Measurements from ENCODE around the gene CCR8. TPM values are rescaled to one million over a fixed set of nuclear protein-coding genes. Genes with fewer than 3 reads are reported as not detected.

Gene CCR8
- total RNA-seq, 1 donor: 2.2 TPM

- H3K27me3 ChIP-seq (ENCODE audit: insufficient read depth, low read length): no peaks in the 10 kb centered on the region
- H3K9me3 ChIP-seq (ENCODE audit: low read depth, low read length): no peaks in the 10 kb centered on the region
- no peaks in the 10 kb centered on the region for H3K4me1 ChIP-seq (ENCODE audit: insufficient read depth, low read length)
- H3K4me3 ChIP-seq (ENCODE audit: low read length): no peak overlapping the region
Observed at GRCh38 chr3:39327053-39327745, 2.3 kb upstream of the CCR8 start.

GRCh38 chr3:39327746-39328349 is 1.7 kb upstream of the CCR8 start:
- no peaks in the 10 kb centered on the region for H3K4me1 ChIP-seq (ENCODE audit: insufficient read depth, low read length)

GRCh38 chr3:39330824-39331223 is 1.3 kb downstream of the CCR8 start:
- H3K9me3 ChIP-seq (ENCODE audit: low read depth, low read length): no peaks in the 10 kb centered on the region
- H3K4me1 ChIP-seq (ENCODE audit: insufficient read depth, low read length): no peaks in the 10 kb centered on the region
- no peaks in the 10 kb centered on the region for H3K27me3 ChIP-seq (ENCODE audit: insufficient read depth, low read length)
- no peak overlapping the region for H3K4me3 ChIP-seq (ENCODE audit: low read length)

More at GRCh38 chr3:39327746-39328349, 1.7 kb upstream of the CCR8 start:
- H3K4me3 ChIP-seq (ENCODE audit: low read length): no peak overlapping the region
- no peaks in the 10 kb centered on the region for H3K27me3 ChIP-seq (ENCODE audit: insufficient read depth, low read length)
- H3K9me3 ChIP-seq (ENCODE audit: low read depth, low read length): no peaks in the 10 kb centered on the region

GRCh38 chr3:39332525-39332924 is 3.0 kb downstream of the CCR8 start:
- H3K9me3 ChIP-seq (ENCODE audit: low read depth, low read length): no peaks in the 10 kb centered on the region
- no peaks in the 10 kb centered on the region for H3K27me3 ChIP-seq (ENCODE audit: insufficient read depth, low read length)
- H3K4me1 ChIP-seq (ENCODE audit: insufficient read depth, low read length): no peaks in the 10 kb centered on the region
- no peak overlapping the region for H3K4me3 ChIP-seq (ENCODE audit: low read length)

GRCh38 chr3:39333607-39334006 is 4.1 kb downstream of the CCR8 start:
- no peaks in the 10 kb centered on the region for H3K27me3 ChIP-seq (ENCODE audit: insufficient read depth, low read length)
- no peaks in the 10 kb centered on the region for H3K9me3 ChIP-seq (ENCODE audit: low read depth, low read length)
- no peaks in the 10 kb centered on the region for H3K4me1 ChIP-seq (ENCODE audit: insufficient read depth, low read length)
- no peak overlapping the region for H3K4me3 ChIP-seq (ENCODE audit: low read length)

GRCh38 chr3:39334205-39334604 is 4.7 kb downstream of the CCR8 start:
- no peak overlapping the region for H3K4me3 ChIP-seq (ENCODE audit: low read length)

GRCh38 chr3:39338201-39338600 is 8.7 kb downstream of the CCR8 start:
- Histone ChIP-seq H3K9me3 (ENCODE audit: low read depth, low read length) (no peaks in the 10 kb centered on the region), H3K4me3 (ENCODE audit: low read length) (no peak overlapping the region), H3K4me1 (ENCODE audit: insufficient read depth, low read length) (no peaks in the 10 kb centered on the region), H3K27me3 (ENCODE audit: insufficient read depth, low read length) (no peaks in the 10 kb centered on the region)

More at GRCh38 chr3:39334205-39334604, 4.7 kb downstream of the CCR8 start:
- Histone ChIP-seq H3K27me3 (ENCODE audit: insufficient read depth, low read length) (no peaks in the 10 kb centered on the region), H3K9me3 (ENCODE audit: low read depth, low read length) (no peaks in the 10 kb centered on the region), H3K4me1 (ENCODE audit: insufficient read depth, low read length) (no peaks in the 10 kb centered on the region)

- Histone ChIP-seq H3K27me3 (ENCODE audit: insufficient read depth, low read length) (no peaks in the 10 kb centered on the region), H3K9me3 (ENCODE audit: low read depth, low read length) (no peaks in the 10 kb centered on the region), H3K4me1 (ENCODE audit: insufficient read depth, low read length) (no peaks in the 10 kb centered on the region), H3K4me3 (ENCODE audit: low read length) (no peak overlapping the region)
Observed at GRCh38 chr3:39339086-39339485, 9.6 kb downstream of the CCR8 start.

- H3K9me3 ChIP-seq (ENCODE audit: low read depth, low read length): no peaks in the 10 kb centered on the region
- H3K4me1 ChIP-seq (ENCODE audit: insufficient read depth, low read length): peaks cover 9% of the 10 kb centered on the region
- no peaks in the 10 kb centered on the region for H3K27me3 ChIP-seq (ENCODE audit: insufficient read depth, low read length)
- no peak overlapping the region for H3K4me3 ChIP-seq (ENCODE audit: low read length)
Observed at GRCh38 chr3:39343076-39343717, 13.7 kb downstream of the CCR8 start.

- Histone ChIP-seq H3K4me3 (ENCODE audit: low read length) (no peak overlapping the region), H3K9me3 (ENCODE audit: low read depth, low read length) (no peaks in the 10 kb centered on the region), H3K27me3 (ENCODE audit: insufficient read depth, low read length) (no peaks in the 10 kb centered on the region), H3K4me1 (ENCODE audit: insufficient read depth, low read length) (peaks cover 9% of the 10 kb centered on the region)
Observed at GRCh38 chr3:39343760-39344159, 14.3 kb downstream of the CCR8 start.

GRCh38 chr3:39344746-39345344 is 15.3 kb downstream of the CCR8 start:
- Histone ChIP-seq H3K27me3 (ENCODE audit: insufficient read depth, low read length) (no peaks in the 10 kb centered on the region), H3K4me1 (ENCODE audit: insufficient read depth, low read length) (peaks cover 9% of the 10 kb centered on the region), H3K4me3 (ENCODE audit: low read length) (no peak overlapping the region), H3K9me3 (ENCODE audit: low read depth, low read length) (no peaks in the 10 kb centered on the region)

- H3K27me3 ChIP-seq (ENCODE audit: insufficient read depth, low read length): no peaks in the 10 kb centered on the region
- H3K4me1 ChIP-seq (ENCODE audit: insufficient read depth, low read length): peaks cover 12% of the 10 kb centered on the region
- H3K4me3 ChIP-seq (ENCODE audit: low read length): no peak overlapping the region
- no peaks in the 10 kb centered on the region for H3K9me3 ChIP-seq (ENCODE audit: low read depth, low read length)
Observed at GRCh38 chr3:39346785-39347585, 17.5 kb downstream of the CCR8 start.

GRCh38 chr3:39347586-39347876 is 18.0 kb downstream of the CCR8 start:
- no peaks in the 10 kb centered on the region for H3K27me3 ChIP-seq (ENCODE audit: insufficient read depth, low read length)
- peaks cover 12% of the 10 kb centered on the region for H3K4me1 ChIP-seq (ENCODE audit: insufficient read depth, low read length)
- no peak overlapping the region for H3K4me3 ChIP-seq (ENCODE audit: low read length)
- no peaks in the 10 kb centered on the region for H3K9me3 ChIP-seq (ENCODE audit: low read depth, low read length)

- Histone ChIP-seq H3K27me3 (ENCODE audit: insufficient read depth, low read length) (no peaks in the 10 kb centered on the region), H3K4me3 (ENCODE audit: low read length) (no peak overlapping the region), H3K4me1 (ENCODE audit: insufficient read depth, low read length) (peaks cover 12% of the 10 kb centered on the region), H3K9me3 (ENCODE audit: low read depth, low read length) (no peaks in the 10 kb centered on the region)
Observed at GRCh38 chr3:39349080-39349479, 19.6 kb downstream of the CCR8 start.

GRCh38 chr3:39350714-39351113 is 21.2 kb downstream of the CCR8 start:
- Histone ChIP-seq H3K27me3 (ENCODE audit: insufficient read depth, low read length) (no peaks in the 10 kb centered on the region), H3K9me3 (ENCODE audit: low read depth, low read length) (no peaks in the 10 kb centered on the region), H3K4me1 (ENCODE audit: insufficient read depth, low read length) (peaks cover 12% of the 10 kb centered on the region), H3K4me3 (ENCODE audit: low read length) (no peak overlapping the region)
